DOHH2 (cell line): ENCODE results near the gene TANC2.

Source experiments
- H3F3A ChIP-seq: fragments of 200-600 bp; sonication (generic), shearing (Covaris generic); 2 replicates; pipeline ENCODE4 v1.6.0; 2016; ENCODE audit warnings: antibody characterized with exemption, mild to moderate bottlenecking; ENCODE audit not compliant: control insufficient read depth, insufficient read depth
- H3K27ac ChIP-seq: fragments of 200-600 bp; sonication (generic); 2 replicates; pipeline ENCODE4 v1.5.1; 2014; ENCODE audit warnings: low read depth, mild to moderate bottlenecking, low read length, moderate library complexity
- H3K27me3 ChIP-seq: fragments of 200-600 bp; sonication (generic); 2 replicates; pipeline ENCODE4 v1.6.1; 2014; ENCODE audit warnings: mild to moderate bottlenecking, low read length, mixed read lengths; ENCODE audit not compliant: control insufficient read depth
- H3K36me3 ChIP-seq: fragments of 200-600 bp; sonication (generic); 2 replicates; pipeline ENCODE4 v1.6.1; 2014; ENCODE audit warnings: mild to moderate bottlenecking, low read length, moderate library complexity, mixed read lengths; ENCODE audit not compliant: control insufficient read depth
- H3K4me1 ChIP-seq: fragments of 200-600 bp; sonication (generic); 2 replicates; pipeline ENCODE4 v1.6.1; 2014; ENCODE audit warnings: mild to moderate bottlenecking, low read length, mixed read lengths; ENCODE audit not compliant: control insufficient read depth
- H3K4me2 ChIP-seq: fragments of 200-600 bp; sonication (generic); 2 replicates; pipeline ENCODE4 v1.6.0; 2014; ENCODE audit warnings: mild to moderate bottlenecking, low read length, moderate library complexity
- H3K4me3 ChIP-seq: fragments of 200-600 bp; sonication (generic); 2 replicates; pipeline ENCODE4 v1.5.1; 2014; ENCODE audit warnings: mild to moderate bottlenecking, low read length, mixed read lengths
- H3K79me2 ChIP-seq: fragments of 200-600 bp; sonication (generic); 2 replicates; pipeline ENCODE4 v1.6.1; 2014; ENCODE audit warnings: mild to moderate bottlenecking, low read length, mixed read lengths; ENCODE audit not compliant: control insufficient read depth
- H3K9me2 ChIP-seq: fragments of 200-600 bp; sonication (generic); replicated peaks from 2 replicates; pipeline ENCODE4 v1.6.1; 2014; ENCODE audit warnings: mild to moderate bottlenecking, low read length, mixed read lengths; ENCODE audit not compliant: control insufficient read depth
- H3K9me3 ChIP-seq: fragments of 200-600 bp; sonication (generic); 2 replicates; pipeline ENCODE4 v1.6.1; 2014; ENCODE audit warnings: antibody characterized with exemption, low read length, mixed read lengths; ENCODE audit not compliant: control insufficient read depth, insufficient read depth
- H4K20me1 ChIP-seq: fragments of 200-600 bp; sonication (generic); 2 replicates; pipeline ENCODE4 v1.6.0; 2014; ENCODE audit warnings: low read depth, mild to moderate bottlenecking, antibody characterized with exemption, low read length, moderate library complexity; ENCODE audit not compliant: control insufficient read depth, insufficient read depth
- EZH2phosphoT487 ChIP-seq: fragments of 200-600 bp; sonication (generic); IDR thresholded peaks from 2 replicates; pipeline ENCODE4 v1.6.1; 2017; ENCODE audit warnings: borderline replicate concordance, mild to moderate bottlenecking, antibody characterized with exemption, low read length, moderate library complexity, mixed read lengths
- TF ChIP-seq, protein P1 (sequence below): fragments of 200-600 bp; sonication (generic); IDR thresholded peaks from one replicate; pipeline ENCODE4 v1.5.1; 2014; ENCODE audit warnings: antibody characterized with exemption, mild to moderate bottlenecking, low read depth, low read length; ENCODE audit not compliant: poor library complexity, severe bottlenecking

The TANC2 gene

DNA sequence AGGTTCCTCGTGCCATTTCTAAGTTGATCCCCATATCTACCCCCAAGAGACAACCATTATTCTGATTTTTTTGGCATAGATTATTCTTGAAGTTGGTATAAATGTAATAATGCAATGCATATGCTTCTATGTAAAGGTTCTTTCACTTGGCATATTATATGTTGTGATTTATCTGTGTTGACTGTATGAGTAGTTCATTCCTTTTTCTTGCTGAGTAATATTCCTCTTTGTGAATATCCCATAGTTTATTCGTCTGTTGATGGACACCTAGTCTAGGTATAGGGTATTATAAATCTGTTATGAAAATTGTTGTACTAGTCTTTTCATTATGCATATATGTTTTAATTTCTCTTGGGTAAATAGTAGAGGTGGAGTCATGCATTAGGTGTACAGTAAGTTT lies 36.6 kb downstream of the TANC2 start:
- Histone ChIP-seq H3K9me3 (no peaks in the 10 kb centered on the region), H3K27ac (no peak overlapping the region), H3F3A (no peaks in the 10 kb centered on the region), H3K4me2 (no peak overlapping the region), H3K36me3 (no peaks in the 10 kb centered on the region), H3K27me3 (no peaks in the 10 kb centered on the region), H3K4me1 (no peaks in the 10 kb centered on the region), H3K9me2 (no peaks in the 10 kb centered on the region; the same call in 1 of the 2 replicates), H3K4me3 (no peak overlapping the region), H4K20me1 (no peaks in the 10 kb centered on the region), H3K79me2 (no peaks in the 10 kb centered on the region)
- TF ChIP-seq, protein P1, sequence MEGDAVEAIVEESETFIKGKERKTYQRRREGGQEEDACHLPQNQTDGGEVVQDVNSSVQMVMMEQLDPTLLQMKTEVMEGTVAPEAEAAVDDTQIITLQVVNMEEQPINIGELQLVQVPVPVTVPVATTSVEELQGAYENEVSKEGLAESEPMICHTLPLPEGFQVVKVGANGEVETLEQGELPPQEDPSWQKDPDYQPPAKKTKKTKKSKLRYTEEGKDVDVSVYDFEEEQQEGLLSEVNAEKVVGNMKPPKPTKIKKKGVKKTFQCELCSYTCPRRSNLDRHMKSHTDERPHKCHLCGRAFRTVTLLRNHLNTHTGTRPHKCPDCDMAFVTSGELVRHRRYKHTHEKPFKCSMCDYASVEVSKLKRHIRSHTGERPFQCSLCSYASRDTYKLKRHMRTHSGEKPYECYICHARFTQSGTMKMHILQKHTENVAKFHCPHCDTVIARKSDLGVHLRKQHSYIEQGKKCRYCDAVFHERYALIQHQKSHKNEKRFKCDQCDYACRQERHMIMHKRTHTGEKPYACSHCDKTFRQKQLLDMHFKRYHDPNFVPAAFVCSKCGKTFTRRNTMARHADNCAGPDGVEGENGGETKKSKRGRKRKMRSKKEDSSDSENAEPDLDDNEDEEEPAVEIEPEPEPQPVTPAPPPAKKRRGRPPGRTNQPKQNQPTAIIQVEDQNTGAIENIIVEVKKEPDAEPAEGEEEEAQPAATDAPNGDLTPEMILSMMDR: no peak
- TF ChIP-seq EZH2phosphoT487: no peak

DNA sequence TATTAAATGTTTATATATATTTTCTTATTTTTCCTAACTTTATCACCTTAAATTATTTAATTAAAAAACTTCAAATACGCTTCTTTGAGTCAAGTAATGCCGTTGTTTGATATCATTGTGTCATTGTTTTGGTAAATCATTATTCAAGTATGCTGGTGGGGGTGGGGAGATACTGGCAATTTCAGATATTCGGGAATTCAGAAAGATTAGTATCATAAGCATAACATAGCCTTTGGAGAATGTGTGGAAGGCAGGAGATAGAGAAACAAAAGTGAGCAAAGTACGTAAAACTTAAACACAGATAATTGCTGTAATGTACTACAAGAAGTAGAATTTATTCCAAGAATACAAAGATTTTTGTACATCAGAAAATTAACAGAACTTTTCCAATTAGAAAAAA lies 49.8 kb downstream of the TANC2 start:
- Histone ChIP-seq H3K4me1 (no peaks in the 10 kb centered on the region), H3F3A (no peaks in the 10 kb centered on the region), H3K27ac (no peak overlapping the region), H3K27me3 (0 out of 2 replicates have a peak, but pooled peaks cover 2% of the 10 kb centered on the region), H4K20me1 (no peaks in the 10 kb centered on the region), H3K79me2 (no peaks in the 10 kb centered on the region), H3K9me2 (no peaks in the 10 kb centered on the region), H3K4me3 (no peak overlapping the region), H3K36me3 (no peaks in the 10 kb centered on the region), H3K9me3 (no peaks in the 10 kb centered on the region), H3K4me2 (no peak overlapping the region)
- TF ChIP-seq EZH2phosphoT487: no peak
- TF ChIP-seq, protein P1: no peak
